Activated CD4-positive, alpha-beta T cell treated with anti-CD3 and anti-CD28 coated beads, Interleukin-2, amount 50 U/mL, for 16 hours (primary cell): Measurements from ENCODE around the gene PRR7.

Source experiments
- DNase-seq: peaks from one replicate; pipeline ENCODE4 v3.0.0-alpha.2; 2020

The PRR7 gene

DNA sequence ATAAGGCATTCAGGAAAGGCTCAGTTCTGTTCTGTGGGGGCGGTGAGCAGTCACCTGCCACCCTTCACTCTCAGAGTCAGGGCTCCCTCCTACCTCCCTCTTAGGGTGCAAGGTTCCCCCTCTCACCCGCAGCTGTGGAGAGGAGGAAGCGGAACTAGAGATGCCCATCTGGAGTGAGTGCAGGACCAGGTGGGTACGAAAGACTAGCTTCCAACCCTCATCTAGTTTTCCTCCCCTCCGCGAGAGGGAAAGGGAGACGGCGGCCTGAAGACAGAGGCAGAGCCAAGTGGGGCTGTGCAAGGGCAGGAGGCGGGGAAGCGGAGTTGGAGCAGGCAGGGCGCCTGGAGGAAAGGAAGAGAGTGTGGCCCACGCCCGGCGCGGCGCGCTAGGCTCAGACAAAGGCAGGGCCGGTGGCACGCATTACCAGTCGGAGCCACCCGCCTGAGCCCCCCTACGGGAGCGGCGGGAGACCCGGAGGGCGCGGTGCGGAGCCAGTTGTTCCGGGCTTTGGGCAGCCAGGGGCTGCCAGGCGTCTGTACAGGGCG, 7.3 kb downstream of the PRR7 start:
- DNase-seq, result no peak

DNA sequence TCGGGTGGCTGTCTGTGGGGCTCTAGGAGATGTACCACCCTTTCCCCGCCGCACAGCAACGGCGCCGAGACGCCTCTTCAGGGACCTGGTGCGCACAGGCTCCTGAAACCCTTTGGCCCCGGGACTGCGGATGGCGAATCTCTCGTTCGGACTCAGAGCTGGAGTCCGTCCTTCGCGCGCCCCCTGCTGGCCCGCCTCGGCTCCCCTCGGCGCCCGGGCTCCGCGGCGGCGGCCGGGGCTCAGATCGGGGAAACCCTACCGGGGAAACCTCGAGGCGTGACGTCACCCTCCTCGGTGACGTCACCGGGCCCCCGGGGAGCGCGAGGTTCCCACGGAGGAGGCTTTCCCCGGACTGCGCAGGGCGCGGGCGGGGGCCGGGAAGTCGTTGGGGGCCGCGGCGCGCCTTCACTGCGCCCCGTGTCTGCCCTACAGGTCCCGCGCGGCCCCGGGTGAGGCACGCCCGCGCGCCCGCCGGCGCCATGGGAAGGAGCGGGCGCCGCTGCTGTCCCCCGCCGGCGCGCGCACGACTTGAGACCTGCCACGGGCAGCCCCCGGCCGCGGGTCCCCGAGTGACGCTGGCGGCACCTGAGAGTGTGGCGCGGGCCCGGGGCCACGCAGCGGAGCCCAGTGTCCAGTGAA, 7.9 kb downstream of the PRR7 start:
- DNase-seq, result peak; percentile 94

DNA sequence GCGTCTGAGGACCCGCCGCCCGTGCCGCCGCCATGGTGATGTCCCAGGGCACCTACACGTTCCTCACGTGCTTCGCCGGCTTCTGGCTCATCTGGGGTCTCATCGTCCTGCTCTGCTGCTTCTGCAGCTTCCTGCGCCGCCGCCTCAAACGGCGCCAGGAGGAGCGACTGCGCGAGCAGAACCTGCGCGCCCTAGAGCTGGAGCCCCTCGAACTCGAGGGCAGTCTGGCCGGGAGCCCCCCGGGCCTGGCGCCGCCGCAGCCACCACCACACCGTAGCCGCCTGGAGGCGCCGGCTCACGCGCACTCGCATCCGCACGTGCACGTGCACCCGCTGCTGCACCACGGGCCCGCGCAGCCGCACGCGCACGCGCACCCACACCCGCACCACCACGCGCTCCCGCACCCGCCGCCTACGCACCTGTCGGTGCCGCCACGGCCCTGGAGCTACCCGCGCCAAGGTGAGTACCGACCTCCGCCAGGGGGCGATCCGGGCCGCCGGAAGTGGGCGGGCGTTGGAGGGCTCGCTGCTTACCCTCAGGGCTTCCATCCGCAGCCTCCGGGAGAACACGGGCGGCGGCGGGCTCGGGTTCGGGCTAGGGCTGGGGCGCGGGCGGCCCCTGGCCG, 8.5 kb downstream of the PRR7 start:
- peak; percentile 92 for DNase-seq

DNA sequence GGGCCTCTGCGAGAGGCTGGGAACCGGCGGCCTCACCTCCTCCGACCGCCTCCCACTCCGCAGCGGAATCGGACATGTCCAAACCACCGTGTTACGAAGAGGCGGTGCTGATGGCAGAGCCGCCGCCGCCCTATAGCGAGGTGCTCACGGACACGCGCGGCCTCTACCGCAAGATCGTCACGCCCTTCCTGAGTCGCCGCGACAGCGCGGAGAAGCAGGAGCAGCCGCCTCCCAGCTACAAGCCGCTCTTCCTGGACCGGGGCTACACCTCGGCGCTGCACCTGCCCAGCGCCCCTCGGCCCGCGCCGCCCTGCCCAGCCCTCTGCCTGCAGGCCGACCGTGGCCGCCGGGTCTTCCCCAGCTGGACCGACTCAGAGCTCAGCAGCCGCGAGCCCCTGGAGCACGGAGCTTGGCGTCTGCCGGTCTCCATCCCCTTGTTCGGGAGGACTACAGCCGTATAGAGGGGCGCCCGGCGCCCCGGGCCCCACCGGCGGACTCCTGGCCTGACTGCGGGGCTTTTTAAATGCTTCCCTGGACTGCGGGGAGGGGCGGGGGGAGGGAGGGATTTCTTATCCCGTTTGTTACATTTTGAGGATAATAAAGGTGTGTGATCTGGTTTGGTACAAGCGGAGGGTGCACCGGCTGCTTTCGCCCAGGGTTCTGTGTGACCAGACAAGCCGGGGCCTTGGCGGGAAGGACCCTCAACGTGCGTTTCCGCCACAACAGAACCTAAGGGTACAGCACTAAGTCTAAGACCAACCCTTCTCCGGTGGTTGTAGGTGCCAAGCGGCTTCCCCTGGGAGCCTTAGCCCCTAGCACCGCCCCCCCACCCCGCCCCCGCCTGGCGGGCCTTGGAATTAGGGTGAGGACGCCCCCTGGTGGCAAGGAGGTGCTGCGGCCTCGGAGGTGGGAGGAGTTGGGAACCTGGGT, 9.3 kb downstream of the PRR7 start:
- peak; percentile 95 for DNase-seq

DNA sequence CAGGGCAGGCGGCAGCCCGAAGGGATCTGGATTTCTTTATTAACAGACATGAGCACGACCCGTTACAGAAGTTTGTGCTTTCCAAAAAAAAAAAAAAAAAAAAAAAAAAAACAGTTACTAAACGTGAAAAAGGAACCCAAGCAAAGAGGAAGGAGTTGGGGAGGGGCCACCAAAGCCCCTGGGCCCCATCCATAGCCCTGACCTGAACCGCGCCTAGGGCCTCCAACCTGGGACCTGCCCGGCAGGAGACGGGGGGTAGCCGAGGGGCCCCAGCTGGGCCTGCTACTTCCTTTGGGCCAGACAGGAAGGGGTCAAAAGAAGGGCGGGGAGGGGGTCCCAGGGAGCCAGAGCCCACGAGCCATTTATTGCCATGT, 10.0 kb downstream of the PRR7 start:
- no peak for DNase-seq

DNA sequence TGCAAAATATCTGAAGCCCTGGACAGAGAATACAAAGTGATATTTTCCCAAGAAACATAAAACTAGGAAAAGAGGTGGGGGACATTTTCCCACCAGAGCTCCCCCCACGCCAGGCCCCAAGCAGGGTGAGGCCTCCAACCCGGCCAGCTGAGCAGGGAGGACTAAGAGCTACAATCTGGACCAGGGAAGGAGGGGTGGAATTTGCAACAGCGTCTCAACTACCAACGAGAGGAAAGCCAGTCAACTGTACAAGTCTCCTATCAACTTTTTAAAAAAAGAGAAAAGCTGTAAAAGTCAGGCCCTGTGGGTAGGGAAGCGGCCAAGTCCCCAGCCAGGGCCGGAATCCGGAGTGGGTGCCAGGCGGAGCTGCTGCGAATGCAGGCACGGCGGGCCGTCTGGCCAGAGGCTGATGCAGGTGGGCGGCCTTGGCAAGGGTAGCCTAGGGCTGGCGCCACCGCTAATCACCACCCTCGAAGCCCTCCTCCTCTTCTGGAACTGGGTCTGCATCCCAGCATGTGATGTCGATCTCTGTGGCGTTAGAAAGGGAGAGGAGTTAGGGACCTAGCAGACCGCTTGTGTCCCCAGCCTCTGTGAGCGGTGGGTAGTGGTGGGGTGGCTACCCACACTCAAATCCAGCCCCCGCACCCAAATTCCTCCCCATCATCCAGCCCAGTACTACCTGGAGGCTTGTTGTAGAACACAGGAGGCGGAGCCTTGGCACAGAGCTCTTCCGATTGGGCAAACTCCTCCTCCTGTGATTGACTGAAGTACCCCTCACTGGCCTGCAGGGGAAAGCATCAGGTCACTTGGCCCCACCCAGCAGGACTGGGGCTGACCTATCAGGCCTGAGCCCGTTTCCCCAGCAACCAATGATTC, 10.6 kb downstream of the PRR7 start:
- DNase-seq, result peak; percentile 77

DNA sequence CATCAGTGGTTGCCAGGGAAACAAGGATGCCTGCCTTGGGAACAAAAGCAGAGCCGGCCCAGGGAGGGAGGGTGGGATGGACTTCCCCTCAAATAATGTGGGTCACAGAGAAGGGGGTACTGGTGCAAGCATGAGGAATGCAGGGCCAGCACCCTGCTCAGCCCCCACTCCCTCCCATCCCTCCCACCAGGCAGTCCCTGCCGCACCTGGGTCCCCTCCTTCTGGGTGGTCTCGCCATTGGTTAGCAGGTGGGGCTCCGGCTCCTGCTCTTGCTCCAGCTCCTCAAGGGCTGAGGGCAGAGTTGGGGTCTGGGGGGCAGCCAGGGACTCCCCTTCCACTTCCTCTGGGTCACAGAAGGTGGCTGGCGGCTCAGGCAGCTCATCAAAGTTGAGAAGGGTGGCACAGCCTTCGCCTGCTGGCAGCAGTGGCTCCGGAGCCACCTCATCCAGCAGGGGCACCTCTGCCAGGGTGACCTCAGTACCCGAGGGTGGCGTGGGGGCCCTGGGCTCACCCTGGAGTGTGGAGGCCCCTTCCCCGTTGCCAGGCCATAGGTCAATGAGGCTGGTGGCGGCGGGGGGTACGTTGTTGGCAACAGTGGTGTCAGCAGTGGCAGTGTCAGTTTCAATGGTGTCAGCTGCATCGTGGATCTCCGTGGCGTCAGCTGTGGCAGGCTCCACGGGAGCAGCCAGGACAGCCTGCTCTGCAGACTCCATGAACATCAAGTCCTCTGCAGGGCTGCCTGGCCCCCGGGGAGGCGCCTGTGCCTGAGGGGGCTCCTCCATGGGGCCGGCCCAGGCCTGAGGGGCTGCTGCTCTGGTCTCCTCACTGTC, 11.5 kb downstream of the PRR7 start:
- DNase-seq, result no peak

DNA sequence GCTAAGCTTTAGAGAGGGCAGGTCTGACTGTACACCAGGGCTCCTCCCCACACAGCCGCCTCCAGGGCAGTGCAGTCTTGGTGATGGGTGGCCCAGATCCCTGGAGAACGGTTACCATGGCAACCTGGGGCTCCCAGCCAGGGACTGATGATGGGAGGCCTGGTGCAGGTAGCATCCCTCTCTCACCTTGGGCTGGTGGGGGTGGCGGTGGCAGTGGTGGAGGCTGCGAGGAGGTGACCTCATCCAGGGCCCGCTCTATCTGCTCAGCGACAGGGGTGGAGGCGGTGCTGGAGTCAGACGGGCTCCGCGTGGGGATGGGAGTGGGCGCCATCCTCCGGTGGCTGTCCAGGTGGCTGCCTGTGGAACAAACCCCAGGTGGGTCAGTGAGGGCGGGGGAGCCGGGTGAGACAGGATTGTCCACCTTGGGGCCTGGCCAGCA, 12.3 kb downstream of the PRR7 start:
- no peak for DNase-seq

DNA sequence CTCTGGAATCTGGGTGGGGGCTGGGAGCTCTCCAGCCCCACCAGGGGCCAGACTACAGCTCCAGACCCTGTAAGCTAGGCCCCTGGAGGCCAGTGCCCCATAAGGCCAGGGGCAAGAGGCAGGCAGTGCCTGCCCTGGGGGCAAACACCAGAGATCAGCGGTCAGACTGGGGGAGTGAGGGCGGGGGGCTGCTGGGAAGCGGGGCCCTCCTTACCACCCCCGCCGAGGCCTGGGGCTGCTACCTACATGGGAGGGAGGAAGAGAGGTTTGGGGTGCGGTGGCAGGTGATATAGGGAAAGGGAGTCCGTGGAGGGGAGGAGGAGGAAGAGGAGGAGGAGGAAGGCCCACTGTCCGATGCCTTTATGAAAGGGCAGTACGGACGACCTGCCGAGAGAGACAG, 12.7 kb downstream of the PRR7 start:
- no peak for DNase-seq

DNA sequence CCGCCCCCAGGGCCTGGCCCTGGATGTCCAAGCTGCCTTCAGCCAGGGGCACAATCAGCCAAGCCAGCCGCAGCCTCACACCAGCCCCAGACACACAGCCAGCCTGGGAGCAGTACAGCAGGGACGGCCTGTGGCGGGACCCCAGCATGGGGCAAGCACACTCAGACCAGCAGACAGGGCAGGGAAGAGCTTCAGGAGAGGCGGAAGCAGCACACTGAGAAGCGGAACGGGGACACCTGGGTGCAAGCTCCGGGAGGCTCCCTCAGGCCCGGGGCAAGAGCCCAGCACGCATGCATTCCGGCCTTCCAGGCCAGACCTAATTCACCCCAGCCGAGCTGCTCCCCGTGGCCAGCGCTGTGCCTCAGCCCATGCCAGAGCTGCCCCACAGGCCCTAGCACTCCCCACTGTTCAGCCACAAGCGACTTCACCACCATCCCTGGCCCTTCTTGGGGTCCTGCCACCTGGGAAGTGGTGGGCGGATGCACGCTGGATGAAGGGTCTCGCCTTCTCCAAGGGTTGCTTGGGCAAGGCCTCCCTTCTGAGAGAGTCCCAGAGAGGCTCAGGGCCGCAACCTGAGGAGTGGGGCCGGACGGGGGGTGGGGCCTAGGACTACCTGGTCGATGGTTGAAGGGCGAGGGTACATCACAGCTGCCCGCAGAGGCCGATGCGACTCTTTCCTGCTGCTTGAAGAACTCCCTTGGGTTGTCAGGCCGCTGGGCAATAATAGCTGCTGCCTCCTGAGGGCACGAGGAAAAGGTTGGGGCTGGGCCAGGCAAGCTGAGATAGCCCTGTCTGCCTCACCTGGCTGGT, 13.4 kb downstream of the PRR7 start:
- DNase-seq, result no peak

DNA sequence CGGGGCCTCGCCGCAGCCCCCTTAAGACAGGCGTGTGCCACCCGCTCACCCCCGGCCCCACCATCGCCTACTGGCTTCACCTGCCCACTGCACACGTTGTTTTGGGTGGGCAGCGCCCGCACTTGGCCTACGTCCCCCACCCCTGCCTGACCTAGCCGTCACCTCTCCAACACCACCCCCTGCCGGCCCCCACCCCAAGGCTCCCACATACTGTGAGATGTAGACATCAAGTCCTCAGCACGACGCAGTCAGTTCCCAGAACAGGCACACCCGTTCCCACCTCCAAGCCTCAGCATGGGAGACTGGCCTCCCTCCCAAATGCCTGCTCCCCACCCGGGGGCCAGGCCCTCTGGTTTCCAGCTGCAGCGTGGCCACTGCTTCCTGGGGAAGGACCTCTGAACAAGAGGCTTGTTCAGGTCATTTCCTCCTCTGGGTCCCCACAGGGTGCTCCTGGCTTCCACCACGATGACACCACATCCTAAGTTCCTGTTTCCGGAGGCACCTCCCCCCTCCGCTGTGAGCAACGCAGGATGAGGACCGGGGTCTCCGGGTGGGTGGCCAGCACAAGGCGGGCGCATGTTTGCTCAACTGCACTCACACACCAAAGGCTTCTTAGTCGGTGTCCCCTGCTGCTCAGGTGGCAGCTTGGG, 15.5 kb downstream of the PRR7 start:
- DNase-seq, result no peak

DNA sequence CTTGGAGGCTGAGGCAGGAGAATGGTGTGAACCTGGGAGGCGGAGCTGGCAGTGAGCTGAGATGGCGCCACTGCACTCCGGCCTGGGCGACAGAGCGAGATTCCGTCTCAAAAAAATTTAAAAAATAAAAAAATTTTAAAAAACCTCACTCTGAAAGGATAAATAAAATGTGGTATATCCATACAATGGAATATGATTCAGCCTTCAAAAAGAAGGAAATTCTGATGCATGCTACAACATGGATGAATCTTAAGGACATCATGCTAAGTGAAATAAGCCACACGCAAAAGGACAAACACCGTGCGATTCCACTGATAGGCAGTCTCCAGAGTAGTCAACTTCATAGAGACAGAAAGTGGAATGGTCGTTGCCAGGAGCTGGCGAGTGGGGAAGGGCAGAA, 18.4 kb downstream of the PRR7 start:
- no peak for DNase-seq

DNA sequence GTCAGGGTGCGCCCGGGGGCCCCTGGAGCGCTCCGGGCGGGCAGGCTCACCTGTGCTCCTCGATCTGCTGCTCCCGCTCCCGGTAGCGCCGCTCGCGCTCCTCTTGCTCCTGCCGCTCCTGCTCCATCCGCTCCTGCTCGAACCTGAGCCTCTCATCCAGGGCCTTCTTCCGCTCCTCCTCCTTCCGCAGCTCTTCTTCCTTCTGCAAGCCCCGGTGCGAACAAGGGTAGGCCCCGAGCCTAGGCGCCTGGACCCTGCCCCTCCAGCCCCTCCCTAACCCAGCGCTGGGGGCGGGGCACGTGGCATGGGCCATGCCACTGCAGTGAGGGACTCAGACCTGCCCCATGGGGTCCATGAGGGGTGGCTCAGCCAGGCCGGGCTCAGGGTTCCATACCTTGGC, 20.2 kb downstream of the PRR7 start:
- no peak for DNase-seq

DNA sequence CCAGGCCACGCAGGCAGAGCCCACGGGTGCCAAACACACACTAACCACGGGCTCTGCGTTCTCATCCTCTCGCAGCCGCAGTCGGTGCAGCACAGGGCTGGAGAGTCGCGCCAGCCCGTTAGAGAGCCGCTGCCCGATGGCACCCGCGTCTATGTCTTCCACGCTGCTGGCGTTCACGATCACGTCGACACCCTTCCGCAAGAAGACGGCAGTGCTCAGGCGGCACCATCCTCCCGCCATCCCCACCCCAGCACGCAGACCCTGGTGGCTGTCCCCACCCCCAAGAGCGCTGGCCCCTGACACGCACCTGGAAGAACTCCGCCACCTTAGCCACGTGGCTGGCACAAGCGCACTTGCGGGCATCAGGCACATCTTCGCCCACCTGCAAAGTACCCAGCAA, 20.8 kb downstream of the PRR7 start:
- DNase-seq, result no peak

DNA sequence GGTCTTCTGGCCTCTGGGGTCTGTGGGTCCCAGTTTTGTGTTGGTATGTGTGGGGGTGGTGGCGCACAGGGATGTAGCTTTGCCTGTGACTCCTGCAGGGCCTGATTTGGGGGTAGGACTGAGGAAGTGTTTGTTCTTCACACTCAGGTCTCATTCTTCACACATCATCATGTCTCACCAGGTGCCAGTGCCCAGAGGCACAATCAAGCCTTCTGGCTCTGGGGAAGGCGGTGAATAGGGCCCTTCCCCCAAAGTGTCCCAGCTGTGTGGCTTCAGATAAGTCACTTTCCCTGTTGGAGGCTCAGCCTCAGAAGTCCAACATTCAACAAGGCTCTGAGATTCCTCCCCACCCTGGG, 21.7 kb downstream of the PRR7 start:
- no peak for DNase-seq

DNA sequence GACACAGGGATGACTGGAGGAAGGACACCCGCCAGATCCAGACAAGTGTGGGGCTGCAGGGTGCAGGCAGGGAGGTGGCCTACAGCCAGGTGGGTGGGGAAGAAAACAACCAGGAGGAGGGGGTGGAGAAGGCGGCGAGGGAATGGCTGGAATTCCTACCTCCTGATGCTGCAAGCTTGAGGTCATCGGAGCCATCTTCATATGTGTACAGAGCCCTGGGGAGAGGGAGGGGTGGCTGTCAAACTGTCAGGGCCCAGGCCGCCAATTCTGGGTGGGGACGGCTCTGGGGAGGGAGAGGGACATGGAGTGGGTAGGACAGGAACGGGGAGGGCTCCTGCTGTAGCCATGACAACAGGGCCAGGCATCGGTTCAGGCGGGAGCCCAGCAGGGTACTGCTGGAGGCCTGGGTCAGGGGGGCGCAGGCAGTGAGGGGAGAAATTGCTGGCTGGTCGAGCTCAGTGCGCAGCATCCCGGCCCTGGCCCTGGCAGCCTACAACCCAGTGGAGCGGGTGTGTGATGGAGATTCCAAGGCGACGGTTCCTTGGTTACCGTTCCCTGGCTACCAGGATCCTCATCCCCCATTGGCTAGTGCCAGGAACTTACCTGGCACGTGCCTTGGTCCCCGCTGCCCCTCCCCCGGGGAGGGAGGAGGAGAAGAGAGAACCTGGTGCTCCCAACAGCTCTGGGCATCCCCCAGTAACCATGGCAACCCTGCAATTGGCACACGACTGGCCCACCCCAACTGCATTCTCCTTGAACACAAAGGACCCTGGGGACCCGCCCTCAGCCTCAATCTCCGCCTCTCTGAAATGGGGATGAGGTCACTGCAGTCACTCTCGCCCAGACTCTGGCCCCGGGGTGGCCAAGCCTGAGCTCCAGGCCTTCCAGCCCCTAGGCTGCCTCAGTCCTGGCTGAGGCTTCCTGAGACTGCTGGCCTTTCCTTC, 22.3 kb downstream of the PRR7 start:
- DNase-seq, result no peak

DNA sequence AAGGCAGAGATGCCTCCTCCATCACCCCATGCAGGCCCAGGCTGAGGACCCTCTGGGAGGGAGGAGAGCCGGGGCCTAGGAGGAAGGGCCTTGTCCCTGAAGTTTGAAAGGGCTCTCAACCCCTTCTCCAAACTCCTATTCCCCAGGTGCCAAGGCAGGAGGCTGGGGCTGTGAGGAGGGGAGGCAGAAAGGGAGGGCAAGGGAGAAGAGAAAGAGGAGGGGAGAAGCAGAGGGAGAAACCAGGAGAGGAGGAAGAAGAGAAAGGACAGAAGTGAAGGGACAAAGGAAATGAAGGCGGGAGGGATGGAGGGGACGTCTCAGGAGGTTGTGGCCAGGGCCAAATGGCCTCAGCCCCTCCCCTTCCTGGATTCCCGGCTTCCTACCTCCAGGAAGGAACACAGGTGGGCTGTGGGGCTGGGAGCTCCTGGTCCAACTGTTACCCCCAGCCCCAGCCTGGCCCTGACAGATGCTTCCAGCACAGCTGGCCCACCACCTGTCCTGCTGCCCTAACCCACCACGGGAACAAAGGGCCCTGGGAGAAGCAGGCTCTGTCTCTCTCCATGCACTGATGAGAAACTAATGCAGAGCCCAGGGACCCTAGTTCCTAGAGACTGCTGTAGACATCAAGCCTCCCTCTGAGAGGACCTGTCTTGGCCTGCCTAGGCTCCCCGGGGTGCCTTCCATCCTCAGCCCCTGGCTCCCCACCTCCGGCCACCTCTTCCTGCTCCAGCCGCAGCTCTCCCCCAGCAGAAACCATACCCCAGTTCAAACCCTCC, 23.3 kb downstream of the PRR7 start:
- DNase-seq, result no peak

DNA sequence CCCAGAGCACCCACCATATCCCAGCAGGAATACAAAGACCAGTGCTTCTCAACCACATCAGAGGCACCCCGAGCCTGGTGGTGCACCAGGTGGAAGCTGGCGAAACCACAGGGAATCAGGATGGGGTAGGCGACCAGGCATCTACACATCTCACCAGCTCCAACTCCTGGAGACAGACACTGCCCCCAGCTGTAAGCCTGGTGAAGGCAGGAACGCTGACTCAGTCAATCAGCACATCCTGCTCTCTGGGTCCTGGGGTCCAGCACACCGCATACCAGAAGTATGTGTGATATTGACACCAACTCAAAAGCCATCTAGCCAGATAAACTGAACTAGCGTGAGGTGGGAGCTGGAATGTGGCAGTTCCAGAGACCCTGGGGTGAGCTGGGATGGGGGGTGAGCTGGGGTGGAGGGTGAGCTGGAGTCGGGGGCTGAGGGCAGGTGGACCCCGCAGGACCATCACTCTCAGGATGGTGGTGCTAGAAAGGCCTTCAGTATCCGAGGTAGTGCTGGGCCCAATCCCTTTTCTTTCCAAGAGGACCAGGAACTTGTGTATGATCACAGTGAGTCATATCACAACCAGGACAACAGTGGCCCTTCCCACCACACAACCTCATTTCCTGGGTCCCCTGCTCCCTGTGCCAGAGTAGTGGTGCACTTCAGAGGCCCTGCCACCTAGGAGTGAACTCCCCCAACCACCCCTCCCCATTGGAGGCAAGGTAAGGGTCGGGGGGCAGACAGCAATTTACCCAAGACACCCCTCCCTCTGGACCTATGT, 24.3 kb downstream of the PRR7 start:
- DNase-seq, result no peak
